Neural cell (in vitro differentiated cells): ENCODE measurements around the gene SRRD. TPM values are rescaled to one million over a fixed set of nuclear protein-coding genes. Genes with fewer than 3 reads are reported as not detected.

ENCODE experiments used
- H2AFZ ChIP-seq: fragments of 200-600, 300-800 bp; sonication (generic), shearing (Covaris generic); 2 replicates; pipeline ENCODE4 v1.6.0; 2014; ENCODE audit warnings: low read depth, mild to moderate bottlenecking, antibody characterized with exemption, low read length, moderate library complexity
- H3F3A ChIP-seq: fragments of 200-600 bp; shearing (Covaris generic); 2 replicates; pipeline ENCODE4 v1.6.1; 2016; ENCODE audit warnings: mild to moderate bottlenecking, moderate library complexity, mixed read lengths, antibody characterized with exemption, low read length; ENCODE audit not compliant: insufficient read depth, poor library complexity, severe bottlenecking
- H3K27ac ChIP-seq: fragments of 200-600, 300-800 bp; sonication (generic), shearing (Covaris generic); 2 replicates; pipeline ENCODE4 v1.5.1; 2014; ENCODE audit warnings: mild to moderate bottlenecking, low read length, moderate library complexity
- H3K27me3 ChIP-seq: fragments of 300-800, 200-600 bp; sonication (generic), shearing (Covaris generic); 2 replicates; pipeline ENCODE4 v1.6.0; 2014; ENCODE audit warnings: mild to moderate bottlenecking, low read depth, low read length, moderate library complexity; ENCODE audit not compliant: insufficient read depth
- H3K36me3 ChIP-seq: fragments of 300-800, 200-600 bp; sonication (generic), shearing (Covaris generic); 2 replicates; pipeline ENCODE4 v1.5.1; 2014; ENCODE audit warnings: mild to moderate bottlenecking, antibody characterized with exemption, low read length, moderate library complexity; ENCODE audit not compliant: insufficient read depth
- H3K4me2 ChIP-seq: fragments of 300-800, 200-600 bp; sonication (generic), shearing (Covaris generic); 2 replicates; pipeline ENCODE4 v1.6.0; 2014; ENCODE audit warnings: mild to moderate bottlenecking, low read length
- H3K4me3 ChIP-seq: fragments of 300-800, 200-600 bp; sonication (generic), shearing (Covaris generic); 2 replicates; pipeline ENCODE4 v1.5.1; 2014; ENCODE audit warnings: mild to moderate bottlenecking, low read length, moderate library complexity
- H3K79me2 ChIP-seq: fragments of 200-600 bp; shearing (Covaris generic); replicated peaks from 2 replicates; pipeline ENCODE4 v1.6.0; 2014; ENCODE audit warnings: mild to moderate bottlenecking, low read length, moderate library complexity; ENCODE audit not compliant: insufficient read depth
- H3K9ac ChIP-seq: fragments of 300-800, 200-600 bp; sonication (generic), shearing (Covaris generic); 2 replicates; pipeline ENCODE4 v1.6.1; 2016; ENCODE audit warnings: mild to moderate bottlenecking, low read length, mixed read lengths
- H3K9me2 ChIP-seq: fragments of 200-600 bp; shearing (Covaris generic); 2 replicates; pipeline ENCODE4 v1.6.1; 2016; ENCODE audit warnings: mild to moderate bottlenecking, low read length, mixed read lengths; ENCODE audit not compliant: insufficient read depth
- H3K9me3 ChIP-seq: fragments of 200-600, 300-800 bp; sonication (generic), shearing (Covaris generic); 2 replicates; pipeline ENCODE4 v1.6.1; 2016; ENCODE audit warnings: mild to moderate bottlenecking, mixed run types, low read length, moderate library complexity, mixed read lengths
- H4K20me1 ChIP-seq: fragments of 200-600 bp; shearing (Covaris generic); 2 replicates; pipeline ENCODE4 v1.6.1; 2016; ENCODE audit warnings: mild to moderate bottlenecking, mixed run types; ENCODE audit not compliant: insufficient read depth
- EP300 ChIP-seq: fragments of 450-650 bp; conservative IDR thresholded peaks from 2 replicates; pipeline ENCODE4 v1.6.1; 2014; ENCODE audit warnings: antibody characterized with exemption, mild to moderate bottlenecking, moderate library complexity; ENCODE audit not compliant: poor library complexity, severe bottlenecking
- EZH2 ChIP-seq: fragments of 200-600, 300-800 bp; shearing (Covaris generic), sonication (generic); IDR thresholded peaks from 2 replicates; pipeline ENCODE4 v1.6.1; 2014; ENCODE audit warnings: antibody characterized with exemption, low read length, borderline replicate concordance, mild to moderate bottlenecking; ENCODE audit not compliant: insufficient read depth, poor library complexity, severe bottlenecking
- MXI1 ChIP-seq: fragments of 450-650 bp; conservative IDR thresholded peaks from 2 replicates; pipeline ENCODE4 v1.6.1; 2014; ENCODE audit warnings: antibody characterized with exemption, mild to moderate bottlenecking; ENCODE audit not compliant: poor library complexity, severe bottlenecking
- POLR2AphosphoS5 ChIP-seq: IDR thresholded peaks from 2 replicates; pipeline ENCODE4 v1.6.1; 2012
- RAD21 ChIP-seq: fragments of 450-650 bp; conservative IDR thresholded peaks from 2 replicates; pipeline ENCODE4 v1.6.1; 2014; ENCODE audit warnings: antibody characterized with exemption, mild to moderate bottlenecking, moderate library complexity
- SMC3 ChIP-seq: fragments of 450-650 bp; conservative IDR thresholded peaks from 2 replicates; pipeline ENCODE4 v1.6.1; 2014; ENCODE audit warnings: antibody characterized with exemption, mild to moderate bottlenecking, moderate library complexity; ENCODE audit not compliant: poor library complexity
- TAF1 ChIP-seq: IDR thresholded peaks from 2 replicates; pipeline ENCODE4 v1.6.1; 2012; ENCODE audit warnings: low read depth
- polyA plus RNA-seq: library from polyadenylated mRNA; depleted of rRNA; stranded (reverse); fragments of >200 nt; gene quantifications from 2 replicates; pipeline ENCODE4 v1.2.3, GENCODE V29; 2014
- TF ChIP-seq, protein P1 (sequence below): IDR thresholded peaks from 2 replicates; pipeline ENCODE4 v1.6.1; 2012; ENCODE audit warnings: borderline replicate concordance
- TF ChIP-seq, protein P2 (sequence below): fragments of 450-650 bp; IDR thresholded peaks from 2 replicates; pipeline ENCODE4 v1.5.1; 2014; ENCODE audit warnings: antibody characterized with exemption, mild to moderate bottlenecking, moderate library complexity; ENCODE audit not compliant: poor library complexity, severe bottlenecking

The SRRD gene
- polyA plus RNA-seq, 1 donor from 2014 or later = 33.9 TPM

DNA sequence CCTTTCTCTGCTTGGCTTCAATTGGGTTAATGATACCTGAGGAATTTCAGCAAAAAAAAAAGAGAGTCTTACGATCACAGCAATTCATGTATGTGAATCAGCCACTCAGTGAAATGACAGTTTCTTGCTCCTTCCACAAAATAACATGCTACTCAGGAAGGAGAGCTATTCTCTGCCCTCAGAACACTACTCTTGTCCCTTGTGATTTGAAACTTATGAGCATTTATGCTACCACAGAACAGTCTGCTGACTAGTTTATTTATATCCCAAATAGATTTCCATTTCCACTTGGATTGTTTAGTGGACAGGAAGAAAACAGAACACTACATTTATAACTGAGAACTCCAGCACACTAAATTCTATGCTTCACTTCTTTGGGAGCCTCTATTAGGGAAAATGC is 20.1 kb downstream of the SRRD start:
- Histone ChIP-seq H3K4me3 (no peak overlapping the region), H3K79me2 (no peaks in the 10 kb centered on the region), H3K4me2 (no peak overlapping the region), H3K27me3 (no peaks in the 10 kb centered on the region), H3F3A (no peaks in the 10 kb centered on the region), H3K27ac (no peak overlapping the region), H3K36me3 (peaks cover 12% of the 10 kb centered on the region), H3K9me2 (no peaks in the 10 kb centered on the region), H3K9ac (no peak overlapping the region), H4K20me1 (no peaks in the 10 kb centered on the region), H2AFZ (no peak overlapping the region), H3K9me3 (no peaks in the 10 kb centered on the region)
- TF ChIP-seq, protein P1, sequence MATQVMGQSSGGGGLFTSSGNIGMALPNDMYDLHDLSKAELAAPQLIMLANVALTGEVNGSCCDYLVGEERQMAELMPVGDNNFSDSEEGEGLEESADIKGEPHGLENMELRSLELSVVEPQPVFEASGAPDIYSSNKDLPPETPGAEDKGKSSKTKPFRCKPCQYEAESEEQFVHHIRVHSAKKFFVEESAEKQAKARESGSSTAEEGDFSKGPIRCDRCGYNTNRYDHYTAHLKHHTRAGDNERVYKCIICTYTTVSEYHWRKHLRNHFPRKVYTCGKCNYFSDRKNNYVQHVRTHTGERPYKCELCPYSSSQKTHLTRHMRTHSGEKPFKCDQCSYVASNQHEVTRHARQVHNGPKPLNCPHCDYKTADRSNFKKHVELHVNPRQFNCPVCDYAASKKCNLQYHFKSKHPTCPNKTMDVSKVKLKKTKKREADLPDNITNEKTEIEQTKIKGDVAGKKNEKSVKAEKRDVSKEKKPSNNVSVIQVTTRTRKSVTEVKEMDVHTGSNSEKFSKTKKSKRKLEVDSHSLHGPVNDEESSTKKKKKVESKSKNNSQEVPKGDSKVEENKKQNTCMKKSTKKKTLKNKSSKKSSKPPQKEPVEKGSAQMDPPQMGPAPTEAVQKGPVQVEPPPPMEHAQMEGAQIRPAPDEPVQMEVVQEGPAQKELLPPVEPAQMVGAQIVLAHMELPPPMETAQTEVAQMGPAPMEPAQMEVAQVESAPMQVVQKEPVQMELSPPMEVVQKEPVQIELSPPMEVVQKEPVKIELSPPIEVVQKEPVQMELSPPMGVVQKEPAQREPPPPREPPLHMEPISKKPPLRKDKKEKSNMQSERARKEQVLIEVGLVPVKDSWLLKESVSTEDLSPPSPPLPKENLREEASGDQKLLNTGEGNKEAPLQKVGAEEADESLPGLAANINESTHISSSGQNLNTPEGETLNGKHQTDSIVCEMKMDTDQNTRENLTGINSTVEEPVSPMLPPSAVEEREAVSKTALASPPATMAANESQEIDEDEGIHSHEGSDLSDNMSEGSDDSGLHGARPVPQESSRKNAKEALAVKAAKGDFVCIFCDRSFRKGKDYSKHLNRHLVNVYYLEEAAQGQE = no peak
- TF ChIP-seq, protein P2, sequence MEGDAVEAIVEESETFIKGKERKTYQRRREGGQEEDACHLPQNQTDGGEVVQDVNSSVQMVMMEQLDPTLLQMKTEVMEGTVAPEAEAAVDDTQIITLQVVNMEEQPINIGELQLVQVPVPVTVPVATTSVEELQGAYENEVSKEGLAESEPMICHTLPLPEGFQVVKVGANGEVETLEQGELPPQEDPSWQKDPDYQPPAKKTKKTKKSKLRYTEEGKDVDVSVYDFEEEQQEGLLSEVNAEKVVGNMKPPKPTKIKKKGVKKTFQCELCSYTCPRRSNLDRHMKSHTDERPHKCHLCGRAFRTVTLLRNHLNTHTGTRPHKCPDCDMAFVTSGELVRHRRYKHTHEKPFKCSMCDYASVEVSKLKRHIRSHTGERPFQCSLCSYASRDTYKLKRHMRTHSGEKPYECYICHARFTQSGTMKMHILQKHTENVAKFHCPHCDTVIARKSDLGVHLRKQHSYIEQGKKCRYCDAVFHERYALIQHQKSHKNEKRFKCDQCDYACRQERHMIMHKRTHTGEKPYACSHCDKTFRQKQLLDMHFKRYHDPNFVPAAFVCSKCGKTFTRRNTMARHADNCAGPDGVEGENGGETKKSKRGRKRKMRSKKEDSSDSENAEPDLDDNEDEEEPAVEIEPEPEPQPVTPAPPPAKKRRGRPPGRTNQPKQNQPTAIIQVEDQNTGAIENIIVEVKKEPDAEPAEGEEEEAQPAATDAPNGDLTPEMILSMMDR = no peak
- TF ChIP-seq MXI1 = no peak

DNA sequence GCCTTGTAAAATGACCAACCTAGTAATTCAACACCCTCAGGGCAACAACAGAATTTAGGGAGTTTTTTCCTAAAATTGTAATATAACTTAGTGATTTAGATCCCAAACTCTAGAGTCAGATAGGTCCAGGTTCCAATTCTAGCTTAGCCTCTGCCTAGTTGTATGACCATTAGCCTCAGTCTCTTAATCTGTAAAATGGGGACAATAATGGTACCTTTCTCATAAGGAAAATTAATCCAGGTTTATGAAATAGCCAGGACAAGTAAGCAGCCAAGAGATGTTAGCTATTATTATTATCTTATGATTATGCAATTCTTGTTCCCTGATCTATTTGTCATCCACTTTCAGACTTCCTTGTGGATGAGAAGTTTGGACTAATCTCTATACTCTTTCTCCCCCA is 24.5 kb downstream of the SRRD start:
- peaks cover 22% of the 10 kb centered on the region for H3K79me2 ChIP-seq
- H3K9me2 ChIP-seq = no peaks in the 10 kb centered on the region
- no peak overlapping the region for H3K9ac ChIP-seq
- H3K4me2 ChIP-seq = no peak overlapping the region
- H4K20me1 ChIP-seq = no peaks in the 10 kb centered on the region
- TF ChIP-seq RAD21 = no peak
- no peak for TF ChIP-seq MXI1
- no peak for TF ChIP-seq EP300
- TF ChIP-seq, protein P1 = no peak
- TF ChIP-seq, protein P2 = no peak
- no peak for TF ChIP-seq EZH2
- no peak for TF ChIP-seq POLR2AphosphoS5
- TF ChIP-seq TAF1 = no peak
- no peak for TF ChIP-seq SMC3
- no peaks in the 10 kb centered on the region for H3K36me3 ChIP-seq
- no peak overlapping the region for H2AFZ ChIP-seq
- no peak overlapping the region for H3K27ac ChIP-seq
- no peaks in the 10 kb centered on the region for H3K27me3 ChIP-seq
- no peaks in the 10 kb centered on the region for H3F3A ChIP-seq
- H3K9me3 ChIP-seq = no peaks in the 10 kb centered on the region
- H3K4me3 ChIP-seq = no peak overlapping the region
